HG03565 (cell line): ENCODE results near the gene GEMIN7.

Experiments used
- ATAC-seq: cut with Tn5 transposase; IDR thresholded peaks from one replicate; pipeline ENCODE4 v1.9.1; 2021; ENCODE audit warnings: mild to moderate bottlenecking, moderate library complexity; ENCODE audit not compliant: unreplicated experiment

Gene GEMIN7

GRCh38 chr19:45082170-45082569, 3.1 kb downstream of the GEMIN7 start:
- ATAC-seq: no peak

GRCh38 chr19:45086480-45086879, 7.4 kb downstream of the GEMIN7 start:
- no peak for ATAC-seq

DNA sequence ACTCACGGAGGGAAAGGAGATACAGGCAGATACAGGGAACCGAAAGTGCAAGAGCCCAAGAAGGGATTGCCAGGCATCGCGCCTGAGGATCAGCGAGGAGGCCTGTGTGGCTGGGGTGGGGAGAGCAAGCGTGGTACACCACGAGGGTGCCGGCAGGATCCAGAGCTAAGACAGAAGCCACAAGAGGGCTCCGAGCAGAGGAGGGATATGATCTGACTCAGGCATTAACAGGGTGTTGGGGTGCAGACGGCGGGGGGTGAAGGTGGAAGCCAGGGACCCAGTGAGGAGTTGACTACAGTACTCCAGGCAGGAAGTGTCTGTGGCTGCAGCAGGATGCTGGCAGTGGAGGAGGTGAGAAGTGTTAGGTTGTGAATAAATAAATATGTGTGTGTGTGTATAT, 8.5 kb downstream of the GEMIN7 start:
- ATAC-seq: no peak

DNA sequence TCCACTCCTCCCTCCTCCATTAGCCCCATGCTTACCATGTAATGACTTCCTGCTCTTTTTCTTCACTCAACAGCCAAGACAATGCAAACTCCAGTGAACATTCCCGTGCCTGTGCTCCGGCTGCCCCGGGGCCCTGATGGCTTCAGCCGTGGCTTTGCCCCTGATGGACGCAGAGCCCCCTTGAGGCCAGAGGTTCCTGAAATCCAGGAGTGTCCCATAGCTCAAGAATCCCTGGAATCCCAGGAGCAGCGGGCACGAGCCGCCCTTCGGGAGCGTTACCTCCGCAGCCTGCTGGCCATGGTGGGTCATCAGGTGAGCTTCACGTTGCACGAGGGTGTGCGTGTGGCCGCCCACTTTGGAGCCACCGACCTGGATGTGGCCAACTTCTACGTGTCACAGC, 11.0 kb downstream of the GEMIN7 start:
- no peak for ATAC-seq

- ATAC-seq: no peak
Measured at GRCh38 chr19:45090606-45091005, 11.5 kb downstream of the GEMIN7 start.

- ATAC-seq: peak; percentile 46
Measured at GRCh38 chr19:45091031-45091923, 12.2 kb downstream of the GEMIN7 start.

DNA sequence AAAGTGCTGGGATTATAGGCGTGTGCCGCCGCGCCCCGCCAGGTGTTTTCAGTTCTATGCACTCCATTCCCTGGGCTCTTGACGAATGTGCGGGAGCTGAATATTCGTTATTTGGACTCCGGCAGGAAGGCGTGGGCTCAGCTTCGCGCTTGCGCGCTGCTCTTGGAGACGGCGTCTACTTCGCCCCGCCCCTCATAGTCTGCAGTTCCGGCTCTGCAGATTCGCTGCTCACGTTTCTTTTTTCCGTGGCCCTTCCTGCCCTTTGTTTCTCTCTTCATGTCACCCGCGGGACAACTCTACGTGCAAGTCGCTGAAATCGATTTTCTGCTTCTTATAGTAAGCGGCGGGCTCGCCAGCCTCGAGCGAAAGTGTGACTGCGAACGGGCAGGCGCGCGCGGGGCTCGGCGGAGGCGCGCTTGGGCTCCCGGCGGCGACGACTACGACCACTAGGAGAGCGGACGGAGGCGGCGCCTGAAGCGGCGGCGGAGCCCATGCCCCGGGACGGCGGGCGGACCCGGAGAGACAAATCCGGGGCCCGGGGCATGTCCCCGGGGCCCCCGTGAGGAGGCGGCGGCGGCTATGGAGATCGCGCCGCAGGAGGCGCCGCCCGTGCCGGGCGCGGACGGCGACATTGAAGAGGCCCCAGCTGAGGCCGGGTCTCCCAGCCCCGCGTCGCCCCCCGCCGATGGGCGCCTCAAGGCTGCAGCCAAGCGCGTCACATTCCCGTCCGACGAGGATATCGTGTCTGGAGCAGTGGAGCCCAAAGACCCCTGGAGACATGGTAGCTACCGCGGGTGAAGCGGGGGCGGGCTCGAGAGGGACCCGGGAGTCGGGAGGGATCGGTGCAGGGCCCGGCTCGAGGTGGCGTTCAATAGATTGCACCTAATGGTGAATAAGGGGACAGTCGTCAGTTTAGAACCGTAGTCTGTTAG, 14.0 kb downstream of the GEMIN7 start, which contains the start of gene PPP1R37:
TSS of gene PPP1R37 (plus strand) at position 433 of the 932 bp plus-strand sequence. CDS start at position 580, 147 bp downstream.
- ATAC-seq: peak; percentile 54

DNA sequence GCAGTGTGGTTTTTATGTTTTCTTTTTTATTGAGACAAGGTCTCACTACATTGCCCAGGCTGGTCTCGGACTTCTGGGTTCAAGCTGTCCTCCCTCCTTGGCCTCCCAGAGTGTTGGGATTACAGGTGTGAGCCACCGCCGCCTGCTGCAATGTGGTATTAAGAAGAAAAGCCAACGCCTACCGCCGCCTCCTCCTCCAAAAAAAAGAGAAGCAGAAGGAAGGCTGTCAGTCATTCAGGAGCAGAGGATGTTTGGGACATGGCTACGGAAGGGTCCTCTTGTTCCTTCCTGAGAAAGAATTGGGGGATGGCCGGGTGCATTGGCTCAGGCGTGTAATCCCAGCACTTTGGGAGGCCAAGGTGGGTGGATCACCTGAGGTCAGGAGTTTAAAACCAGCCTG, 15.1 kb downstream of the GEMIN7 start:
- ATAC-seq: no peak

- no peak for ATAC-seq
Measured at GRCh38 chr19:45094707-45095106, 15.6 kb downstream of the GEMIN7 start.

- no peak for ATAC-seq
Measured at GRCh38 chr19:45095496-45096413, 16.7 kb downstream of the GEMIN7 start.

GRCh38 chr19:45096700-45097099, 17.6 kb downstream of the GEMIN7 start:
- no peak for ATAC-seq

DNA sequence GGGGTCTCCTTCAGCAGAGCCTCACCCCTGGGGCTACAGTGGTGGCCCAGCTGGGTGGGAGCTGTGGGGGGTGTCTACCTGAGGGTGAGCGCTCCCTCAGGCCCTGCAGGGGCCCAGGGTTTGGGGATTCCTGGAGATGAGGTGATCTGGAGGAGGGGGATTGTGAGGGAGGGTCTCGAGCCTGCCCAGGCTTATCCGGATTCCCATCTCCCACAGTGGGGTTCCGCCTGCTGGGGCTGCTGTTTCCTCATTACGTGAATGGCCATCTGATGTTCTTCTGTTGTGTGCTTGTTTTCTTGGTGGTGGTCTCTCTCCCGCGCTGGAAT, 18.4 kb downstream of the GEMIN7 start:
- no peak for ATAC-seq

DNA sequence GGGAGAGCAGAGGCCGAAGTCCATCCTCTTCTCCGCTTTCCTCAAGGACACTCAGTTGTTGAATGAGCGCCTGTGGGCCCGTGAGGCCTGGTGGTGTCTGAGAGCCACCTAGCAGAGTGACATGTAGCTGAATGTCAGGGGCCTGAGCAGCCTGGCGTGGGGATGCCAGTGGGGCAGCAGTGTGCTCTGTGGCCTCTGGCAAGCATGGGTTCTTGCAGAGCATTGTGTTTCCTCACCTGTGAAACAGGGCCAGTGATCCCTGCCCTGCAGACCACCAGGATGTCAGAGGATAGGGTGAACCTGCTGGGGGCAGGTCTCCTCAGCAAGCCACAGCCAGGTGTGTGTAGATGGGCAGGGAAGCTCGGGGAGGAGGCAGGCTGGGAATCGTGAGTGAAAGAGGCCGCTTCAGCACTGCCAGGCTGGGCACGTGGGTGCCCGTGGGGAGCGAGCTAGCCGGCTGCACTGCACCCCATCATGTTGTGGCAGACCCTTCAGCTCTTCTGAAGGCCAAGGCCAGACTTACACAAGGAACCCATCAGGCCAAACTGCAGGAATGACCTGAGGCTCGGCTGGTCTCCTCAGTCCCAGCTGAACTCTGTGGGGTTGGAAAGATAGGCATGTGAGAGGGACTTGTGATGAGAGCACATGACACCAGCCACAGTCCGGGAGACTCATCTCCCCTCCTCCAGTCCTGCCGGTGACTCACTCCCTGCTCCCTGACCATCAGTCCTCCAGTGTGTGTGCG, 18.9 kb downstream of the GEMIN7 start:
- ATAC-seq: no peak

DNA sequence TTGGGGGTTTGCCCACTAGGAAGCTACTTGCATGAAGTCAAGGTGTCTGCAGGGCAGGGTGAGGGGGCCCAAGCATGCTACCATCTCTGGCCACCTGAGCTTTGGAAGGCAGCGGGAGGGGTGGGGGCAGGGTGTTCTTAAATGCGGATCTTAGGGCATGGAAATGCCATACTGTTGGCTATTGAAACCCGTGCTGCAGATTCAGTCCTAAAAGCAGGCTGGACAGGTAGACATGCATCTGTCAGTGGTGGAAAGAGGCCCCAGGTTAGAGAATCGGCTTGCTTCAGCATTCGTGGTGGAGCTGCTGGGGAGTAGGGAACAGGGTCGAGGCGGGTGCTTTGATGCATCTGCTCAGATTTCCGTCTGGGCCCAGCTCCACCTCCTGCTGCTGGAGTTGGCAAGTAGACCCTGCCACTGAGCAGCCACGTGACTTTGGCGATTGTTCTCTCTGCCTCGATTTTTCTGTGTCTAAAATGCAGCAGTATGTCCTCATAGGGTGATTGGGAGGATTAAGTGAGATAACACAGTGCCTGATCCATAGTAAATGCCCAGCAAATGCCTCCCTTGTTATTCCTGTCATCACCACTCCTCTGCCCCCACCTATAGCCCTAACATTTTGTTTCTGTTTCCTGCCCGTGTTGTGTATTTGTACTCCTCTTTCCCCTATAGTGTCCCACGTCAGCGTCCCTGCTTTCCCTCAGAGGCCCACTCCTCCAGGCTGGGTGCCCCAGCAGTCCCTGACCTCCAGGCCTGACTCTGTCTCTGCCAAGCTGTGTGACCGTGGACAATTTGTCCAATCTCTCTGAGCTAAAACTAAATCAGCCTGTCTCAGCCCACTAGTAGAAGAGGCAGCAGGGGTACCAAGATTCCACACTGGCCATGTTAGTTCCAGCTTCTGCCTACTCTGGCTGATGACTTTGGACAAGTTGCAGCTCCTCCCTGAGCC, 19.7 kb downstream of the GEMIN7 start:
- no peak for ATAC-seq

DNA sequence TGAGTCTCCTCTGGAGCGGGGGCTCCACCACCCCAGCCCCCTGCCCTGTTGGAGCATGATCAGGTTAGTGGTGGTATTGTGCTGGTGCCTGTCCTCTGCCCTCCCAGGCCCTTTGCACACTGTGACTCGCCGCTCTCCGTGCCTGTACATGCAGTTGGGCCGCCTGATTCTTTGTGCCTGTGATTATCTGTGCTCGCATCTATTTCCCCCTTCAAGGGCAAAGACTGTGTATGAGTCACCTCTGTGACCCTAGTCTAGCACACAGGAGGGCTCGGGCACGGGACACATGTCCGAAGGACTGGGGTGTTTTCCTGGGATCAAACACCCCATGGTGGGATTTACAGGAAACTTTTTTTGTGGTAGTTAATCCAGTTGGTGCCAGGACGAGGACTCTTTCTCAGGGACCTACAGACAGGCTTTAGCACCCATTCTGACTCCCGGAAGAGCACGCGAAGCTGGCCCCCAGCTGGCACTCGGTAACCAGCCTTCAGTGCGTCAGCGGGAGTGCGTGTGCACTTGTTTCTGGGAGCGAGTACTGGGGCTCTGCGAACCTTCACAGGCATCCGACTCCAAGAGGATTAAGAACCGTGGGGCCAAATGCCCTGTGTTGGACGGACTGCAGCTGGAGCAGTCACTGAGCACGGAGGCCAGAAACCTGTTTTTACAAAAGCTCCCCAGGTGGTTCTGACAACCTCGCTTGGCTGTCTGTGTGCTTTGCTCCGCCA, 20.6 kb downstream of the GEMIN7 start:
- no peak for ATAC-seq

GRCh38 chr19:45100201-45100600, 21.1 kb downstream of the GEMIN7 start:
- ATAC-seq: no peak

DNA sequence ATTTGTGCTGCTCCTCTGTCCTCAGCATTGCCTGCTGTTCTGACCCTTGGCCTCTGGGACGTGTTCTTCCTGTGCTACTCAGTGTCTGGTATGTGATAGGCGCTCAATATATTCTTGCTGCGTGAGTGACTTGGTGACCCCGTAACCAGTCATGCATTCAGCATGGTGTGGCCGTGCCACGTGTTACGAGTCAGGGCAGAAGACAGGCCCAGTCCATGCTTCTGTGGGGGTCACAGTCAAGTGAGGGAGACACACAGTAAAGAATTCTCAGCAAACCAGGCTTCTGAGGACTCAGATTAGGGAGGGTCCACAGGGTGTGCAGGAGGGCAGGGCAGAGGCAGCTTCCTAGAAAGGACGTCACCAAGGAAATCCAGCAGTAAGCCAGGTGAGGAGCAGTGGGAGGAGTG, 21.8 kb downstream of the GEMIN7 start:
- no peak for ATAC-seq

DNA sequence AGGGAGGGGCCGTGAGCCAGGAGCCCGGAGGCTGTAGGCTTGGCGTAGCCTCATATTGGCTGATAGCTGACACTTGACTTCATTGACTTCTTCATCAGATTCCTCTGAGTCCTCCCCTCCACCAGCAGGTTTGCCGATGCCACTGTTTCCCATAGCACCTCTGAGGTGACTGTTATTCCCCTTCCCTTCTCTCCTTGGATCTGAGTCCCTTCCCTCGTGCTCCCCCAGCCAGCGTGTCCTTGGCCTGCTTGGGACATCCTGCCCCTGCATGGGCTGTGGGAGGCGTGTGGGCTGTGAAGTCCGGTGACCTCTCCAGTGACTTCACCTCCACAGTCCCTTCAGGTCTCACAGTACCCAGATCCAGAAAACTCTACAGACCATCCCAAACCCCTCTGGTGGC, 22.7 kb downstream of the GEMIN7 start:
- no peak for ATAC-seq
